ENCODE measurements around the gene KAZN.

GRCh38 chr1:14666373-14666772, 67.9 kb downstream of the KAZN start:
- no peak for TF ChIP-seq GATA3 (IDR thresholded peaks at IDR 0.05; ENCODE audit: low read depth, low read length)
- no peak for TF ChIP-seq GATA2 (IDR thresholded peaks at IDR 0.05; ENCODE audit: low read depth, low read length)

Measured in SH-SY5Y (cell line).